SKM-1 (cell line): ENCODE results near the gene PRR33.

Experiments used
- DNase-seq: peaks from one replicate; lab custom pipeline; 2025; ENCODE audit not compliant: unreplicated experiment; lab: John Stamatoyannopoulos, UW

The PRR33 gene

DNA sequence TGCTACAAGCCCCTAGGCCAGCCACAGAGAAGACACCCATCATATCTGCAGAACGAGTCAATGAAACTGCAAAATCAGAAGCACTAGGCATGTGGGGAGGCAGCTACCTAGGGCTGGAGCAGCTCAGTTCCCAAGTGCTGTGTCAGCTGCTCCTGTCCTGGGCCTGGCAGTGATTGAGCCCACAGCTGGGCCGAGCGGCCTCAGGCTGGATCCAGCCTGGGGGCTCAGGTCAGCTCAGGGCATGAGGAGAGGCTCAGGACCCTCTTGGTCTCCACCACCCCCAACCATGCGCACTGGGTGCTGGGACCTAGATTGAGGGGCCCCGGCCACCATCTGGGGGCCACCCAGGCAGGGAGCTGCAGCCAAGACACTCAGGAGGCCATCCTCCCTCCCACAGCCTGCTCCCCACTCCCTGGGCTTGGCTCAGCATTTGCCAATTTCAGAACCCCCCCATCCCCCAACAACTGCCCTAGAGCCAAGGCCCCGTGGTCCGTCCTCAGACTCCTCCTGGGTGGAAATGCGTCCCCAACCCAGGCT is 25.4 kb upstream of the PRR33 start:
- DNase-seq = no peak

DNA sequence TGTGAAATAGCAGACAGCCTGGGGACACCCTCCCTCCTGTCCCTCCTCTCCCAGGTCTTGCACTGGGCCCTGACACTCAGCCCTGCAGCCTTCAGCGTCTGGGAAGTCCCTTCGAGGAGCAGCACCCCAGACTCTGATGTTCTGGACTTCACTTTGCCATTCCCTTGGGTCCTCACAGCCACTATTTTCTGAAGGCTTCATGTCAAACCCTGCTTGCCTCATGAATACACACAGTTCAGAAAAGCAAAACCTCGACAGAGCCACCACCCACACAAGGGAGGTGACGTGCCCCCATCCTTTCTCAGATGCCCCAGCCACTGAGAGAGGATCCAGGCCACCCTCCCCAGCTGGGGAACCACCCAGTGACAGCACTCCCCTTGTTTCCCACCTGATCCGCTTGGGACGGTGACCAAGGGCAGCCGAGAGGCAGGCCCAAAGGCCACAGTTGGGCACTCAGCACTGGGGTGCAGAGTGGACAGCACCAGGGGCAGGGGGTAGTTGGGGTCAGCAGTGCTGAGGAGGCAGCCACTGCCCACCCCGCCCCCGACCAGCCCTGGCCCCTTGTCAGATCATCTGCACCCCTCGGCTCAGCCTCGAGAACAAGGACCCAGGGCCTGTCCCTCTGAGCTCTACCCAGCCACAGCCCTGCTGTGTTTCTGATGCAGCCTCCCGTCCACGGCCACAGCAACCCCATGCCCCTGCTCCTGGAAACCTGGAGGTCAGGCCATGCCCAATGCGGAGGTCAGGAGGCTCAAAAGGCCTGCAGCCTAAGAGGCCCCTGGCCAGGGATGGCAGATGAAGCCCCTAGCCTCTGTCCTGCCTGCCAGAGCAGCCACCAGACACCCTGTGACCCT is 24.7 kb upstream of the PRR33 start:
- DNase-seq = no peak

- no peak for DNase-seq
These were observed 24.1 kb upstream of the PRR33 start for GRCh38 chr11:1915795-1916131.

GRCh38 chr11:1913271-1914060 is 21.8 kb upstream of the PRR33 start:
- no peak for DNase-seq

DNA sequence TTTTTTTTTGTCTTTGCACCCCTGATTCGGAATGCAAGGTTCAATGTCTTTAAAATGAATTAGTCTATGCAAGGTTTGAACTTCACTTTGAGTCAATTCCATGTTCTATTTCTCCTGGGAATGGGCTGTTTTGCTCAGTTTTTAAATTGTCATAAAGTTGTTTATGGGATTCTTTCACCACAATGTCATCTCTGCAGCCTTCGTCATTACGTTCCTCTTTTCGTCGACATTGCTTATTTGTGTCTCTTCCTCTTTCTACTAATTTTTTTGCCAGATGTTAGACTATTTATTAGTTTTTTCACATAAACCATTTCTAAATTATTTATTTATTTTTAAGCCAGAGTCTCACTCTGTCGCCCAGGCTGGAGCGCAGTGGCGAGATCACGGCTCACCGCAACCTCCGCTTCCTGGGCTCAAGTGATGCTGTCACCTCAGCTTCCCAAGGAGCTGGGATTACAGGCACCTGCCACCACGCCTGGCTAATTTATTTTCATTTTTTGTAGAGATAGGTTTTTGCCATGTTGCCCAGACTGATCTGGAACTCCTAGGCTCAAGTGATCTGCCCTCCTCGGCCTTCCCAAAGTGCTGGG is 20.7 kb upstream of the PRR33 start:
- no peak for DNase-seq

DNA sequence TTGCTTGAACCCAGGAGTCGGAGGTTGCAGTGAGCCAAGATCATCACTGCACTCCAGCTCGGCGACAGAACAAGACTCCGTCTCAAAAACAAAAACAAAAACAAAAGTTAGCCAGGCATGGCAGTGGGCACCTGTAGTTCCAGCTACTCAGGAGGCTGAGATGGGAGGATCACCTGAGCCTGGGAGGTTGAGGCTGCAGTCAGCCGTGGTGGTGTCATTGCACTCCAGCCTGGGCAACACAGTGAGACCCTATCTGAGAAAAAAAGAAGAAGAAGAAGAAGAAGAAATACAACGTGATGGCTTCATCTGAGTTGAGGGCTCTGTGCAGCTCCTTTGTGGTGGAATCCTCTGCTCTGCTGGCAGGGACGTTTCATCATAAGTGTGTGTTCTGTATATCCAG is 17.8 kb upstream of the PRR33 start:
- DNase-seq = no peak

DNA sequence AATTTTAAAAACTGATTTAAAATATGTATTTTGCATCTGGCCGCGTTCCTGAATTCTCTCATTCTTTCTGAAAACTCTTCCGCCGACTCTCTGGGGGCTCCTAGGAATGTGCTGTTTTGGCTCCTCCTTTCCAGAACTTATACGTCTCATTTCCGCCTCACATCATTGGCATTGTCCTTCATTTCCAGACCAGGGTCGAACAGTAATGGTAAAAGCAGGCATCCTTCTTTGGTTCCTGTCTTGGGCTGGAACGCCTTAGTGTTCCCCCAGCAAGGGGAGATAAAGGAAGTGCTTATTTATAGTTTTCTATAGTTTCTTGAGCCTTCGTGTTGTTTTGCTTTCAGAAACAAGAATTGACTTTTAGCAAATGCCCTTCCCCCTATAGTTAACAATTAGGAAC is 16.9 kb upstream of the PRR33 start:
- DNase-seq = no peak

GRCh38 chr11:1906611-1907423 is 15.1 kb upstream of the PRR33 start:
- DNase-seq = no peak

DNA sequence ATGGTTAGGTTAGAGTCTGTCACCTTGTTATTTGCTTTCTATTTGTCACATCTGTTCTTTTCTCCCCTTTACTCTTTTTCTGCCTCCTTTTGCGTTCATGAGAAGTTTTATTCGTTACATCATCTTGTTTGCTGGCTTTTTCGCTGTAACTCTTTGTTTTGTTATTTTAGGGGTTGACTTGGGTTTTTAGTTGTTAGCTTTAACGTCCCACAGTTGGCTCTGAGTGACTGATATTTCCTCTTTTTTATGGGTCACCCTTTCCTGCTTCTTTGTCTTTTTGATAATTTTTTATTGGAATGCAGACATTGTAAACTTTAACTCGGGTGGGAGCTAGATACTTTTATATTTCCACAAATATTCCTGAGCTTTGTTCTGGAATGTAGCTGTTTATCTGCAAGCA is 14.5 kb upstream of the PRR33 start:
- DNase-seq = no peak

DNA sequence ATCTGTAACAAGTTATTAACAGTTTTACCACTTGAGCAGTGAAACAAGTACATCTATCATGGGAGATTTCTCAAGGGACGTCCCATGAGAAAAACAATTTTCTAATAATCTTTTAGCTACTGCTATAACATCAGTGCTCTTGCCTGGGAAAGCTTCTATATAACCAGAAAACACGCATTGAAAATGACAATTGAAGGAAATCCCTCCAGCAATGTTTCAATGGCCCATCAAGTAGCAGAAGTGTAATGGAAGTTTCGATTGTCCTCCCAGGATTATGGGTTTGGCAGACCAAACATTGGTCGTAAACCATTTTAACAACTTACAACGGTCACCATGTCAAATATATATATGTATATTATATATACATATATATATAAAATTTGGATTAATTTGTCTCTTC is 8.0 kb upstream of the PRR33 start:
- DNase-seq = no peak

DNA sequence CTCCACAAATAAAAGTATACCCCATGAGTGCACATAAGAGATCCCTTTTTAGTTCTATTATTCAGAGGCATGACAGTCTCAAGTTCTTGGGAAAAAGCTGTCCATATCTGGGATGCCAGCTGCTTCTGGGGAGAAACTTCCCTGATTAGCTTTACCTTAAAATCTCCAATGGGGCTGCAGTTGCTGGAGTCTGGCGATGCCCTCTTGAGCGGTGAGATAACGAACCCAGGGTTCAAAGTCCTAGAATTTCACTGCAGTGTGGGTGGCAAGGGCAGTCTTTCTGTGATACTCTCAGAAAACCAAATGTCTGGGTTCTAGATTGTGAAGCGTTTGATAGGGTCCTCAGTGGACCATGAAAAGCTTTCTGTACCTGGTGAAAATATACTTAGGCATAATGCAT is 7.4 kb upstream of the PRR33 start:
- no peak for DNase-seq

GRCh38 chr11:1896923-1897322 is 5.2 kb upstream of the PRR33 start:
- DNase-seq = no peak

GRCh38 chr11:1896468-1896867 is 4.8 kb upstream of the PRR33 start:
- DNase-seq = no peak

- DNase-seq = no peak
These were observed 3.1 kb upstream of the PRR33 start for GRCh38 chr11:1894759-1895158.

GRCh38 chr11:1893581-1894359 is 2.1 kb upstream of the PRR33 start:
- no peak for DNase-seq

DNA sequence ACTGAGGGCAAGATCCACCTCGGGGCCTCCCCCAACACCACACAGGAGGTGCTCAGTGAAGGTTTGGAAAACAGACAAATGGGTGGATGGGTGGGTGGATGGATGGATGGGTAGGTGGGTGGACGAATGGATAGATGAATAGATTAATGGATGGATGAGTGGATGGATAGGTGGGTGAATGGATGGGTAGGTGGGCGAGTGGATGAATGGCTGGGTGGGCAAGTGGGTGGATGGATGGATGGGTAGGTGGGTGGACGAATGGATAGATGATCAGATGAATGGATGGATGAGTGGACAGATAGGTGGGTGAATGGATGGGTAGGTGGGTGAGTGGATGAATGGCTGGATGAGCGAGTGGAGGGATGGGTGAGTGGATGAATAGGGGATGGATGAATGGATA is 863 bp upstream of the PRR33 start:
- no peak for DNase-seq

- no peak for DNase-seq
These were observed 421 bp upstream of the PRR33 start for GRCh38 chr11:1892116-1892515.

GRCh38 chr11:1890856-1891830 is 552 bp downstream of the PRR33 start:
- no peak for DNase-seq
